ENCODE results near the gene CENPM. TPM values are rescaled to one million over a fixed set of nuclear protein-coding genes. Genes with fewer than 3 reads are reported as not detected.

Gene CENPM
- total and polyA plus RNA-seq, 10 of the 15 experiments (the other 5 are each of a cell fraction or from before 2014, with no cell fraction given): 36.7 to 212 (median 74.7) TPM

GRCh38 chr22:41936894-41937169, 10.1 kb downstream of the CENPM start:
- TF ChIP-seq MTA3 (IDR thresholded peaks at IDR 0.05; ENCODE audit: borderline replicate concordance, low read length) (no peak), NFXL1 (IDR thresholded peaks at IDR 0.05; ENCODE audit: borderline replicate concordance) (no peak), ATF3 (IDR thresholded peaks at IDR 0.05; ENCODE audit: borderline replicate concordance, extremely low read depth, low read depth, low read length) (no peak), SMARCA5 (IDR thresholded peaks at IDR 0.05) (0 out of 2 replicates have a peak, but pooled peaks have one; percentile 1)
- Histone ChIP-seq H3K4me1 (ENCODE audit: control insufficient read depth, insufficient read depth, low read length) (peaks cover 87% of the 10 kb centered on the region), H3K27me3 (replicated peaks in 1 of 2; ENCODE audit: control insufficient read depth in 2 of 2, insufficient read depth in 2 of 2, low read length in 1 of 2) (no peaks in the 10 kb centered on the region), H3K79me2 (ENCODE audit: control insufficient read depth, insufficient read depth, low read length) (peaks cover 20% of the 10 kb centered on the region), H3K4me3 (no peak overlapping the region; the same call in 1 of the 2 replicates), H2AFZ (ENCODE audit: control insufficient read depth, low read depth, low read length) (no peak overlapping the region), H4K20me1 (ENCODE audit: control insufficient read depth, insufficient read depth) (no peaks in the 10 kb centered on the region), H3K27ac (ENCODE audit: control insufficient read depth, insufficient read depth) (peak overlapping the region; percentile 94), H3K9ac (ENCODE audit: control insufficient read depth, insufficient read depth, low read length) (peak overlapping the region; percentile 47; the same call in 1 of the 2 replicates), H3K4me2 (ENCODE audit: control insufficient read depth, insufficient read depth) (peak overlapping the region; percentile 12), H3K9me3 (replicated peaks; ENCODE audit: control insufficient read depth, insufficient read depth, low read length) (no peaks in the 10 kb centered on the region), H3K36me3 (ENCODE audit: control insufficient read depth in 2 of 2, insufficient read depth in 2 of 2, low read length in 1 of 2) (peaks cover 5 to 17% of the 10 kb centered on the region in 2 experiments; a peak in 3 of 4 replicates)
- in situ Hi-C loops (cut with MboI): no loop called here
- ChIA-PET RAD21 (ENCODE audit: unreplicated experiment) (interaction anchor here (0.5 to 8.6 kb wide), 12 partner anchors 12 to 237 kb away, joined by 3 to 408 read pairs (median 7); partner anchors contain the start of genes CCDC134, CENPM, MEI1 and SMIM45), CTCF (interaction anchor here (1.2 to 8.3 kb wide), 5 partner anchors 10 to 240 kb away, joined by 5 to 234 read pairs (median 12); partner anchors contain the start of genes CENPM, SMIM45 and TNFRSF13C), POLR2A (interaction anchor here (0.6 to 12.6 kb wide), 9 partner anchors 13 to 238 kb away, joined by 3 to 599 read pairs (median 6); partner anchors contain the start of genes CENPM, NDUFA6, SHISA8 and SMIM45), SMC1A (ENCODE audit: uncharacterized antibody, unreplicated experiment) (interaction anchor here (0.9 to 11.9 kb wide), 10 partner anchors 10 to 240 kb away, joined by 3 to 321 read pairs (median 6); partner anchors contain the start of genes CENPM, SREBF2 and TNFRSF13C)
- no peak for FAIRE-seq
- no TSS peak for BruUV-seq (replicated peaks)
- intact Hi-C loops (cut with micrococcal nuclease; ENCODE audit: unreplicated experiment): no loop called here
- WGBS (ENCODE audit: insufficient coverage, insufficient replicate concordance, low lambda C conversion rate, missing lambda C conversion rate): 6% methylated on average over 2 of the region's 2 CpGs
- no peak for ATAC-seq
- DNase-seq (ENCODE audit: low read depth, low spot score): no peak

- Histone ChIP-seq H3K9me3 (replicated peaks; ENCODE audit: control insufficient read depth, insufficient read depth, low read length) (no peaks in the 10 kb centered on the region), H3K9ac (ENCODE audit: control insufficient read depth, insufficient read depth, low read length) (peak overlapping the region; percentile 45), H3K4me1 (ENCODE audit: control insufficient read depth, insufficient read depth, low read length) (peaks cover 83% of the 10 kb centered on the region), H3K4me3 (no peak overlapping the region), H4K20me1 (ENCODE audit: control insufficient read depth, insufficient read depth) (no peaks in the 10 kb centered on the region), H2AFZ (ENCODE audit: control insufficient read depth, low read depth, low read length) (no peak overlapping the region), H3K79me2 (ENCODE audit: control insufficient read depth, insufficient read depth, low read length) (peaks cover 20% of the 10 kb centered on the region), H3K36me3 (ENCODE audit: control insufficient read depth in 2 of 2, insufficient read depth in 2 of 2, low read length in 1 of 2) (peaks cover 5 to 15% of the 10 kb centered on the region in 2 experiments; a peak in 3 of 4 replicates), H3K27me3 (replicated peaks in 1 of 2; ENCODE audit: control insufficient read depth in 2 of 2, insufficient read depth in 2 of 2, low read length in 1 of 2) (no peaks in the 10 kb centered on the region), H3K4me2 (ENCODE audit: control insufficient read depth, insufficient read depth) (peak overlapping the region; percentile 15; the same call in 1 of the 2 replicates), H3K27ac (ENCODE audit: control insufficient read depth, insufficient read depth) (peak overlapping the region; percentile 94)
- ChIA-PET CTCF (interaction anchor here (0.6 to 8.3 kb wide), 8 partner anchors 11 to 239 kb away, joined by 3 to 234 read pairs (median 6); partner anchors contain the start of genes CENPM, SMIM45 and TNFRSF13C), SMC1A (ENCODE audit: uncharacterized antibody, unreplicated experiment) (interaction anchor here (1.2 to 11.9 kb wide), 7 partner anchors 11 to 103 kb away, joined by 3 to 321 read pairs (median 14); partner anchors contain the start of genes CENPM, SREBF2 and TNFRSF13C), RAD21 (ENCODE audit: unreplicated experiment) (interaction anchor here (0.8 to 8.6 kb wide), 10 partner anchors 11 to 237 kb away, joined by 3 to 408 read pairs (median 8); partner anchors contain the start of genes CENPM, MEI1, SMIM45 and SREBF2), POLR2A (interaction anchor here (0.5 to 12.6 kb wide), 10 partner anchors 14 to 496 kb away, joined by 3 to 599 read pairs (median 6); partner anchors contain the start of genes CCDC134, CENPM, NFAM1 and SHISA8)
- intact Hi-C loops (cut with micrococcal nuclease; ENCODE audit: unreplicated experiment) (no loop called here), in situ Hi-C loops (cut with MboI) (no loop called here)
- DNase-seq (ENCODE audit: low read depth, low spot score) (no peak), ATAC-seq (no peak), FAIRE-seq (no peak)
- BruUV-seq (replicated peaks): no TSS peak
- 53% methylated on average over 9 of the region's 9 CpGs for WGBS (ENCODE audit: insufficient coverage, insufficient replicate concordance, low lambda C conversion rate, missing lambda C conversion rate)
- TF ChIP-seq PRDM15 (CRISPR knock-in tag; IDR thresholded peaks at IDR 0.05): peak; percentile 29; the same call in 1 of the 2 replicates
- TF ChIP-seq ZNF592 (IDR thresholded peaks at IDR 0.05): 0 out of 2 replicates have a peak, but pooled peaks have one; percentile 8
Measured at GRCh38 chr22:41935509-41935908, 11.4 kb downstream of the CENPM start.

Data from GM12878 (cell line).